WI38 (cell line): ENCODE results near the gene CENPE.
"Not testable (repeated sequence)": the region's sequence is repeated elsewhere in the genome, so short reads cannot be mapped to it uniquely, and the experiment has no call there.

ENCODE experiments used
- H3K4me3 ChIP-seq: 2 replicates; pipeline ENCODE4 v1.5.1; 2011; ENCODE audit warnings: low read depth, mild to moderate bottlenecking, control low read depth, low read length
- TF ChIP-seq, protein P1 (sequence below): IDR thresholded peaks from 2 replicates; pipeline ENCODE4 v1.5.1; 2012; ENCODE audit warnings: low read depth, mild to moderate bottlenecking, control low read depth, low read length

Gene CENPE

DNA sequence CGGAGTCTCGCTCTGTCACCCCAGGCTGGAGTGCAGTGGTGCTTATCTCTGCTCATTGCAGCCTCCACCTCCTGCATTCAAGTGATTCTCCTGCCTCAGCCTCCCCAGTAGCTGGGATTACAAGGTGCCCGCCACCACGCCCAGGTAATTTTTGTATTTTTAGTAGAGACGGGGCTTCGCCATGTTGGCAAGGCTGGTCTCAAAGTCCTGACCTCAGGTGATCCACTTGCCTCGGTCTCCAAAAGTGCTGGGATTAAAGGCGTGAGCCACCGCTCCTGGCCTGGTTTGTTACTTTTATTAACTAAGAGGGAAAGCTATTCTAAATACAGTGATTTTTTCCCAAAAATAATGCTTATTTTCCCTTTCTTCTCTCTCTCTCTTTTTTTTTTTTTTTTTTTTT, 866 bp upstream of the CENPE start:
- TF ChIP-seq, protein P1, sequence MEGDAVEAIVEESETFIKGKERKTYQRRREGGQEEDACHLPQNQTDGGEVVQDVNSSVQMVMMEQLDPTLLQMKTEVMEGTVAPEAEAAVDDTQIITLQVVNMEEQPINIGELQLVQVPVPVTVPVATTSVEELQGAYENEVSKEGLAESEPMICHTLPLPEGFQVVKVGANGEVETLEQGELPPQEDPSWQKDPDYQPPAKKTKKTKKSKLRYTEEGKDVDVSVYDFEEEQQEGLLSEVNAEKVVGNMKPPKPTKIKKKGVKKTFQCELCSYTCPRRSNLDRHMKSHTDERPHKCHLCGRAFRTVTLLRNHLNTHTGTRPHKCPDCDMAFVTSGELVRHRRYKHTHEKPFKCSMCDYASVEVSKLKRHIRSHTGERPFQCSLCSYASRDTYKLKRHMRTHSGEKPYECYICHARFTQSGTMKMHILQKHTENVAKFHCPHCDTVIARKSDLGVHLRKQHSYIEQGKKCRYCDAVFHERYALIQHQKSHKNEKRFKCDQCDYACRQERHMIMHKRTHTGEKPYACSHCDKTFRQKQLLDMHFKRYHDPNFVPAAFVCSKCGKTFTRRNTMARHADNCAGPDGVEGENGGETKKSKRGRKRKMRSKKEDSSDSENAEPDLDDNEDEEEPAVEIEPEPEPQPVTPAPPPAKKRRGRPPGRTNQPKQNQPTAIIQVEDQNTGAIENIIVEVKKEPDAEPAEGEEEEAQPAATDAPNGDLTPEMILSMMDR, result no peak
- peak overlapping the region; percentile 74 for H3K4me3 ChIP-seq

DNA sequence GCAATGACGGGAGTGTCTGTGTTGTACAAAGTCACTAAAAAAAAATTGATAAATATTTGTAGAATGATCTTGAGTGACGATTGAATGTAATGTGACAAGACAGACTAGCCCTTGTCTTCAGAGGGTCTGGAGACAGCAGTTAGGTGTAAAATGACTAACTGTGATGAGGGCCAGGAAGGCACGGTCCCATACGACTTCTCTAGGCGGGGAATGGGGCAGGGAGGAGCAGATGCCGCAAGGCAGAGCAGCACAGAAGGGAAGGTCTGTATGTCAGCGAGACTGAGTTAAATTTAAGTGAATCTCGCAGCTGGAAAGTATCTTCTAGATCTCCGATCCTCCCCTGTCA, 405 bp downstream of the CENPE start:
- peak overlapping the region; percentile 74 for H3K4me3 ChIP-seq
- TF ChIP-seq, protein P1, result no peak

DNA sequence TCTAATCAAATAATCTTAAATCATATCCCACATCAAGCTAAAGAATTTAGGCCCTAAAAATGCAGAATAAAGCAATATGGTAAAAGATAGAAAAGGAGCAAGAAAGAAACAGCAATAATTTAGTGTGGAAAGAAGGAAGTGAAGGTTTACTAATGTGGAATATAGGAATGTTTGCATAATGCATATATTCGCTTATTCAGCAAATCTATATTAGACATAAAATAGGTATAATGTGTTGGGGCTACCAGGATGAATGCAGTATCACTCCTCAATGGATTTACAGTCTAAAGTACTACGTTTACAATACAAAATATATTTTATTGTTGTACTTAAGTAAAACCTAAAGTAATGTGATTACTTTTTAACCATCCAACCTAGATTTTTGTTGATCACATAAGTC, 4.7 kb downstream of the CENPE start:
- TF ChIP-seq, protein P1, result no peak
- H3K4me3 ChIP-seq, result no peak overlapping the region

DNA sequence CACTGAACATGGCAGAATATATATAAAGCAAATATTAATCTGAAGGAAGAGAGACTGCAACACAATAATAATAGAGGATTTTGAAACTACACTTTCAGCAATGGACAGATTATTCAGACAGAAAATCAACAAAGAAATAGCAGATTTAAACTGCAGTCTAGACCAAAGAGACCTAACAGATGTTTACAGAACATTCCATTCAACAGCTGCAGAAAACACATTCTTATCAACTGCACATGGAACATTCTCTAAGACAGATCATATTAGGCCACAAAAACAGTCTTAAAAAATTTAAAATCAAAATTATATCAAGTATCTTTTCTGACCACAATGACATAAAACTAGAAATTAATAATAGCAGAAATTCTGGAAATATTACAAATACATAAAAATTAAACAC, 27.1 kb downstream of the CENPE start:
- TF ChIP-seq, protein P1, result no peak
- no peak overlapping the region for H3K4me3 ChIP-seq

DNA sequence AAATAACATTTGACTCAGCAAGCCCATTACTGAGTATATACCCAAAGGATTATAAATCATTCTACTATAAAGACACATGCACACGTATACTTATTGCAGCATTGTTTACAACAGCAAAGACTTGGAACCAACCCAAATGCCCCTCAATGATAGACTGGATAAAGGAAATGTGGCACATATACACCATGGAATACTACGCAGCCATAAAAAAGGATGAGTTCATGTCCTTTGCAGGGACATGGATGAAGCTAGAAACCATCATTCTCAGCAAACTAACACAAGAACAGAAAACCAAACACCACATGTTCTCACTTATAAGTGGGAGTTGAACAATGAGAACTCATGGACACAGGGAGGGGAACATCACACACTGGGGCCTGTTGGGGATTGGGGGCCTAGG, 28.4 kb downstream of the CENPE start:
- not testable (repeated sequence) for H3K4me3 ChIP-seq

DNA sequence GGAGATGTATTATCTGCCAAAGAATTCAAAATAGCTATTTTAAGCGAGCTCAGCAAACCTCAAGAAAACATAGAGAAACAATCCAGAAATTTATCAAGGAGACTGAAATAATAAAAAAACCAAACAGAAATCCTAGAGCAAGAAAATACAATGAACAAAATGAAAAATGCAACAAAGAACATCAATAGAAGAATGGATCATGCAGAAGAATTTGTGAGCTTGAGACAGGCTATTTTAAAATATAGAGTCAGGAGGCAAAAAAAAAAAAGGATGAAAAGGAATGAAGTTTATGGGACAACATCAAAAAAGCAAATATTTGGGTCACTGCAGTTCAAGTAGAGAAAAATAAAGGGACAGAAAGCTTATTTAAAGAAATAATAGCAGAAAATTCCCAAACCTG, 29.1 kb downstream of the CENPE start:
- TF ChIP-seq, protein P1, result no peak
- H3K4me3 ChIP-seq, result no peak overlapping the region

DNA sequence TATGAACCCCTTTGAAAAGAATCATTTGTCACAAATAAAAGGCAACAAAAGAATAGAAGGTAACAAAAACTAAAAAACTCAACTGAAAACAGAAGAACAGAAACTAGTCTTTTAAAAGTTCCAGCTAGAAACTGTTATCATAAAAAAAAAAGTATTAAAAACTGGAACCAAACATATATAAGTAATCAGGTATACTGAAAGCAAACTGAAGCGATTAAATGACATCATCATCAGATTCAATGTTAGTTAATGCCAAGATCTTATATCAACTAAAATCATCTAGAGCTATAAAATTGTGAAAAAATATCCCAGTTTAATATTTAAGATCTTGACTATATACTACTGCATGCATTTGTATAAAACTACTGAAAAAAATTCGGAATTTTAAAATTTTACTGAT, 36.0 kb downstream of the CENPE start:
- no peak overlapping the region for H3K4me3 ChIP-seq
- TF ChIP-seq, protein P1, result no peak

DNA sequence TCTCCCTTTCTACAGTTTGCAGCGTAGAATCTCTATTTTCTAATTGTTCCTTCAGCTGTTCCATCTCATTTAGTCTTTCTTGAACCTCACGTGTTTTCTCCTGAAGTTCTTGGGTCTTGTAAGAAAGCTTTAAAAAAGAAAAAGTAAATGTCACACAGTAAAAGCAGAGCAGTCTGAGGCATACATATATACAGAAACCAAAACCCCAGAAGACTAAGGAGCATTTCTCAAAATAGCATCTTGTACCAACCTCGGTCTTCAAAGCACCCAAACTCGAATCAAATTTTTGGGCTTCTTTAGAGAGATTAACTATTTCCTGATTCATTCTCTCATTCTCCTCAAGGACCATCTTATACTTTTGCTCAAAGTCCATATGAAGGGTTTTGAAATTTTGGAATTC, 39.4 kb downstream of the CENPE start:
- H3K4me3 ChIP-seq, result no peak overlapping the region
- TF ChIP-seq, protein P1, result no peak
